Measurements from ENCODE around the gene HEYL.

HEYL gene

DNA sequence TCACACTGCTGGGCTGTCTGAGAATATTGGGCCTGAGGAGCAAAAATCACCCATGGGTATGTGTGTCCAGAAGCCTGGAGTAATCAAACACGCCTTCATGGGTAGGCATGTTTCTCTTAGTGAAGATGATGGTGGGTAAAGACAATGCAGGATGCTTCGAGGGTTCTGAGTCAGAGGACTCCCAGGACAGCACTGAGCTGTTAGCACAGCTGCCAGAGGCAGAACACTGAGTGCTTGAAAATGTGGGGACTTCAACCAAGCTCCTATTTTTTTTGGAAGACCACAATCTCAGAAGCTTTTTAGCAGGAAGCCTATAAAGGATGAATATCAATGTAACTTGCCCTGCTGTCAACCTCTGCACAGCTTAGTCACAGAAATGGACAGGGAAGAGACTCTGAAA is 40.4 kb upstream of the HEYL start:
- H3K4me3 ChIP-seq, result no peak overlapping the region
- no peaks in the 10 kb centered on the region for H3K9me3 ChIP-seq
- no peaks in the 10 kb centered on the region for H3K36me3 ChIP-seq
- no peak overlapping the region for H3K27ac ChIP-seq
- intact Hi-C loops (cut with DNase I; ENCODE audit: low total_unique reads), result no loop called here
- no peaks in the 10 kb centered on the region for H3K4me1 ChIP-seq
- peaks cover 0 to 45% of the 10 kb centered on the region in 2 donors for H3K27me3 ChIP-seq
- TF ChIP-seq, protein P1, sequence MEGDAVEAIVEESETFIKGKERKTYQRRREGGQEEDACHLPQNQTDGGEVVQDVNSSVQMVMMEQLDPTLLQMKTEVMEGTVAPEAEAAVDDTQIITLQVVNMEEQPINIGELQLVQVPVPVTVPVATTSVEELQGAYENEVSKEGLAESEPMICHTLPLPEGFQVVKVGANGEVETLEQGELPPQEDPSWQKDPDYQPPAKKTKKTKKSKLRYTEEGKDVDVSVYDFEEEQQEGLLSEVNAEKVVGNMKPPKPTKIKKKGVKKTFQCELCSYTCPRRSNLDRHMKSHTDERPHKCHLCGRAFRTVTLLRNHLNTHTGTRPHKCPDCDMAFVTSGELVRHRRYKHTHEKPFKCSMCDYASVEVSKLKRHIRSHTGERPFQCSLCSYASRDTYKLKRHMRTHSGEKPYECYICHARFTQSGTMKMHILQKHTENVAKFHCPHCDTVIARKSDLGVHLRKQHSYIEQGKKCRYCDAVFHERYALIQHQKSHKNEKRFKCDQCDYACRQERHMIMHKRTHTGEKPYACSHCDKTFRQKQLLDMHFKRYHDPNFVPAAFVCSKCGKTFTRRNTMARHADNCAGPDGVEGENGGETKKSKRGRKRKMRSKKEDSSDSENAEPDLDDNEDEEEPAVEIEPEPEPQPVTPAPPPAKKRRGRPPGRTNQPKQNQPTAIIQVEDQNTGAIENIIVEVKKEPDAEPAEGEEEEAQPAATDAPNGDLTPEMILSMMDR (IDR thresholded peaks at IDR 0.05), result no peak
- DNase-seq, result no peak

DNA sequence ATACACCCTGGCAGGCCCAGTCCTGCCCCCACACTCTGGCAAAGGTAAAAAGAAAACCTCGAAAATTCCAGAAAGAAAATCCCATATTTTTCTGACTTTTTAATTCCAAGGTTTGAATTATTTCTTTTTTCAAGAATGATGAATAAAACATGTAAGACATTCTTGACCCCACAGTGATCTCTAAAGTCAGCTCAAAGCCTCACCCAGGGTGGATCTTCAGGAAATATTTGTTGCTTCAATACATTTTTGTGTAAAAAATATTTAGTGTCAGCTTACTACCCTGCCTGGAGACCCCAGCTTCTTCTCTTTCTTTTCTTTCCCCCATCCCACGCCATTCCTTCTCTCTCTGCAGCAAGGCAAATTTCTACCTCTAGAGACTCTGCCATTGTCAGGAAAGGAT is 39.4 kb upstream of the HEYL start:
- H3K4me3 ChIP-seq, result no peak overlapping the region
- intact Hi-C loops (cut with DNase I; ENCODE audit: low total_unique reads), result no loop called here
- H3K4me1 ChIP-seq, result no peaks in the 10 kb centered on the region
- H3K36me3 ChIP-seq, result no peaks in the 10 kb centered on the region
- no peak overlapping the region for H3K27ac ChIP-seq
- H3K9me3 ChIP-seq, result no peaks in the 10 kb centered on the region
- peaks cover 0 to 36% of the 10 kb centered on the region in 2 donors for H3K27me3 ChIP-seq
- TF ChIP-seq, protein P1 (IDR thresholded peaks at IDR 0.05), result no peak
- DNase-seq, result no peak

DNA sequence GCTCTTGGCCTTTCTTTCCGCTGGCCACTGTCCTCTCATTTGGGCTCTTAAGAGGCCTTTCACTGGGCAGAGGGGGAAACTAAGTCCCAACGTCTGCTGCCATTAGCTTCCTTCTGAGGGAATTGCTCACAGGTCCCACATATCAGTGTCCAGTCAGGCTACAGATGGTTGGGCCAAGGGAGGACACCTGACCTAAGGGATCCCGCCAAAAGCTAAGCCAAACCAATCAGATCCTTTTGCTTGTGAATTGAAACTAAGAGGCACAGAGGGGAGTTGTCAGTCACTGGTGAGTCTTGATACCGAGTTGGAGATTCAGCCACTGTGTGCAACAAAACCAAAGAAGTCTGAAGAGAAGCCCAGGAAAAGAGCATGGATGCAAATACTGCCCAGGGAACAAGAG is 38.2 kb upstream of the HEYL start:
- no peak overlapping the region for H3K4me3 ChIP-seq
- no peak for DNase-seq
- TF ChIP-seq, protein P1 (IDR thresholded peaks at IDR 0.05), result no peak
- H3K4me1 ChIP-seq, result peaks cover 0 to under 1% (median 0%) of the 10 kb centered on the region in 4 donors
- H3K36me3 ChIP-seq, result no peaks in the 10 kb centered on the region
- no peak overlapping the region for H3K27ac ChIP-seq
- intact Hi-C loops (cut with DNase I; ENCODE audit: low total_unique reads), result no loop called here
- H3K27me3 ChIP-seq, result peaks cover 0 to 23% of the 10 kb centered on the region in 2 donors
- no peaks in the 10 kb centered on the region for H3K9me3 ChIP-seq

DNA sequence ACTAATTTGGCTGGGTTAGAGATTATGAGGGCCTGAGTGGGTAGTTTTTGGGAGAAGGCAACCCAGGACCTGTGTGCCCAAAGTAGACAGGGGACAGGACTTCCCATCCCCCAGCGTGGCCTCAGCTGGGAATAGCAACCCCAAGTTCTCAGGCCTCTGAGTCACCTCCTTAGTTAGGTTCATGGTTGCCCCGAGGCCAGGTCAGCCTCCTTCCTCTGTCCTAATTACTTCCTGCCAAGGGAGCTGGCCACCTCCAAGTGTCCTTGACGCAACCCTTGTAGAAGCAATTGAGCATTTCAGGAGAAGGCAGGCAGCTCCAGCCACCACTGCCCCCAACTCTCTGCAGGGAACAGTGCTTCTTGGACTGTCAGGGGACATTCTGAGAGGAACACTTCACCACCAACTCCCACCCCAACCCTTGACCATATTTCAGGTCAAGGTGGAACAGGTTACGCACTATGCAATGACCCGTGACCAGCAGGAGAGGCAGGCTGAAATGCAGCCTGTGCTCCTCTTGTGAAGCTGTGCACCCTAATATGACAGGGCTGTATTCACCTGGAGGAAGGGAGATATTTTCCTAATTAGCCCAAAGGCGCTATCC is 37.6 kb upstream of the HEYL start:
- Histone ChIP-seq H3K27me3 (peaks cover 0 to 17% of the 10 kb centered on the region in 2 donors), H3K27ac (no peak overlapping the region), H3K36me3 (no peaks in the 10 kb centered on the region), H3K4me3 (no peak overlapping the region), H3K9me3 (no peaks in the 10 kb centered on the region), H3K4me1 (peaks cover 0 to 6% (median 4%) of the 10 kb centered on the region in 4 donors)
- TF ChIP-seq, protein P1 (IDR thresholded peaks at IDR 0.05), result no peak
- DNase-seq, result no peak
- intact Hi-C loops (cut with DNase I; ENCODE audit: low total_unique reads), result no loop called here

DNA sequence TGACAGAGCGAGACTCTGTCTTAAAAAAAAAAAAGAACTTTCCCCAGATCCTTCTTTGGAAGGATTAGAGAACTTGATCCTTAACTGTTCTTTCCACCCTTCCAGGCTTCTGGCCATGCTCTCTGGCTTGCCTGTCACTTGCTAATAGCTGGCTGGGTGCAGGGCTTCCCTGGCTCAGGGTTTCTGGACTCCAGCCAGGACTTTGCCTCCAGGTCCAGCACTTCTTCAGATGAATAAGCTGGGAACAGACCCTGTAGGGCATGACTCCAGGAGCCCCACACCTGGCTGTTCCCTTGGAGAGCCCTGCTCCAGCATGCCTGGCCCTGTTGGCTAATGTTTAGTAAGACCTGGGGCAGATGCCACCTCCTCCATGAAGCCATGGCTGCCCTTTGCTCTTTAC is 35.8 kb upstream of the HEYL start:
- TF ChIP-seq, protein P1 (IDR thresholded peaks at IDR 0.05), result no peak
- peaks cover 0 to 21% (median 16%) of the 10 kb centered on the region in 4 donors for H3K4me1 ChIP-seq
- H3K9me3 ChIP-seq, result no peaks in the 10 kb centered on the region
- H3K36me3 ChIP-seq, result no peaks in the 10 kb centered on the region
- H3K27ac ChIP-seq, result no peak overlapping the region
- intact Hi-C loops (cut with DNase I; ENCODE audit: low total_unique reads), result no loop called here
- DNase-seq, result no peak
- peaks cover 0 to 6% of the 10 kb centered on the region in 2 donors for H3K27me3 ChIP-seq
- H3K4me3 ChIP-seq, result no peak overlapping the region

DNA sequence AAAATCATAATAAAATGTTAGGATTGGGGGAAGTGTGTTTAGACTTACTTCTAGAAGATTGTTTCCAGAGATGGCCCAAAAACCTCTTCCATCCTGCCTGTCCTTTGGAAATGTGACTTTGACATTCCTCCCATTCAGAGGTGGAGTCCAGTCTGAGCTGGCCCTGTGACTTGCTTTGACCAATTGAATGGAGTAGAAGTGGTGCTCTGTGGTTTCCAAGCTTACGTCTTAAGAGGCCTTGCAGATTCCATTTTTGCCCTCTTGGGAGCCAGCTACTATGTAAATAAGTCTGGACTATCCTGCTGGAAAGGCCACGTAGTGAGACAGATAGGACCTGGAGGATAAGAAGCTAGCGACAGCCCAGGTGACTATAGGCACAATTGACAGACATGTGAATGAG is 33.8 kb upstream of the HEYL start:
- H3K27ac ChIP-seq, result no peak overlapping the region
- peaks cover 0 to 21% (median 16%) of the 10 kb centered on the region in 4 donors for H3K4me1 ChIP-seq
- no peaks in the 10 kb centered on the region for H3K9me3 ChIP-seq
- intact Hi-C loops (cut with DNase I; ENCODE audit: low total_unique reads), result no loop called here
- no peaks in the 10 kb centered on the region for H3K36me3 ChIP-seq
- TF ChIP-seq, protein P1 (IDR thresholded peaks at IDR 0.05), result no peak
- H3K4me3 ChIP-seq, result no peak overlapping the region
- no peaks in the 10 kb centered on the region for H3K27me3 ChIP-seq
- DNase-seq, result no peak

All from tibial artery (tissue), 4 donors.